NCI-H128 (cell line): Measurements from ENCODE around the gene NHERF1.

Source experiments
- DNase-seq: peaks from one replicate; lab custom pipeline; 2025; ENCODE audit not compliant: unreplicated experiment; lab: John Stamatoyannopoulos, UW

Gene NHERF1

GRCh38 chr17:74748279-74748528 lies 224 bp upstream of the NHERF1 start:
- no peak for DNase-seq

DNA sequence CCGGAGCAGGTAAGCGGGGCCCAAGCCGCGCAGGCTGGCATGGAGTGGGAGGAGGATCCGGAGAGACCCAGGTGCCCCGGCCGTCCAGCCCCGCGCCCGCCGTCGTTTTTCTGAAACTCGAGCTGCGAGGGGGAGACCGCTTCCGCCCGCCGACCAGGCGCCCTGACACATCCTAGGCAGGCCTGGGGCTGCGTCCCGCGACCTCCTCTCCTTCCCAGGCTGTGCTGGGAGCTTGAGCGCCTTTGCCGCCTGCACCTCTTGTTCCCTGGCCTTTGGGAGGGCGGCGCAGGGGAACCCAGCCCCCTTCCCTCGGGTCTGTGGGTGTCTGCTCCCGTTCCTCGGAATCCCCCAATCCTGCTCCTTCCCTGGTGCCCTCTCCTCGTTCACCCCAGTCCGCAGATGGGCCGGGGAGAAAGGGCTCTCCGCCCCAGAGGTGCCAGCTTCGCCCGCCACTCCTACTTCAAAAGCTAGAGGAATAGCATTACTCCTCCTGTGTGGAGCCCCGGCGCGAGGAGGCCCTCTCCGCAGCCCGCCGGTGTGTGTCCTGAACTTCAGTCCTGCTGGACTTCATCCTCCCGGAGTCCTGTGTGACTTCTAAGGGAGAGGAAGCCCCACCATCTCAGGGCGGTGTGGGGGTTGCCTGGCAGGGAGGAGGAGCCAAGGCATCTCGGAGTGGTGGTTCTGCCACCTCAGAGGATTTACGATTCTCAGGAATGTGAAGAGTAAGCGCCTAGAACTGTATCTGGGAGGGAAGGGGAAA lies 1.0 kb downstream of the NHERF1 start:
- DNase-seq, result no peak

- DNase-seq, result no peak
Measured at GRCh38 chr17:74750039-74750326, 1.6 kb downstream of the NHERF1 start.

DNA sequence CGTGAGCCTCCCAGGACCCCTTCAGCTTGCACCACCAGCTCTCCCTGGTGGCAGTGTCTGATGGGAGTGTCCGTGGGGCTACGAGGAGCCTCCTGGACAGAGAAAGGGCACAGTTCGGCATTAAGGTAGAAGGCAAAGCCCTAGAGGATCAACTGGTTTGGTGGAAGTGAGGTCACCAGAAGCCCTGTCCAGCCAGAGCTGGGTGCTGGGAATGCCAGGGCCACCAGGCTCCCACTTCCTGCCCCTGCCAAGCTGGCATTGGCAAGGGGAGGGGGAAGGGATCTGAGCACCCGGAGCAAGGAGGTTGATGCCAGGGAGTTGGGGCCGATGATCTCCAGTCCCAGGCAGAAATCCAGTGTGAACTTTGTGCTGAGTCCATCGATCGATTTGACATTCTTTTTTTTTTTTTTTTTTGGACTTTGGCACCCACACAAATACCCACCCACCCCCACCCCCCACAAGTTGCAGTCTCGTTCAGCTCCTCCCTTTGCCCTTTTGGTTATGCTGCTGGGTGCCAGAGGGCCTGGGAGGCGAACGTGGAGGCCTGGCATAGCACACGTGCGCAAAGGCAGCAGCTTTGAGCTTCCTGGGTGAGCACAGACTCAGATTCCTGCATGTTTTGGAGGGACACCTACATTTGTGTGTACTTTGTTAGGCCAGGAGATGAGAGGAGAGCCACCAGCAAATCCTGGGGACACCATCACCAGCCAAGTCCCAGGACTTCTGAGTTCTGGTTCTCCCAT lies 2.1 kb downstream of the NHERF1 start:
- no peak for DNase-seq

- DNase-seq, result no peak
Measured at GRCh38 chr17:74752415-74752814, 4.0 kb downstream of the NHERF1 start.

DNA sequence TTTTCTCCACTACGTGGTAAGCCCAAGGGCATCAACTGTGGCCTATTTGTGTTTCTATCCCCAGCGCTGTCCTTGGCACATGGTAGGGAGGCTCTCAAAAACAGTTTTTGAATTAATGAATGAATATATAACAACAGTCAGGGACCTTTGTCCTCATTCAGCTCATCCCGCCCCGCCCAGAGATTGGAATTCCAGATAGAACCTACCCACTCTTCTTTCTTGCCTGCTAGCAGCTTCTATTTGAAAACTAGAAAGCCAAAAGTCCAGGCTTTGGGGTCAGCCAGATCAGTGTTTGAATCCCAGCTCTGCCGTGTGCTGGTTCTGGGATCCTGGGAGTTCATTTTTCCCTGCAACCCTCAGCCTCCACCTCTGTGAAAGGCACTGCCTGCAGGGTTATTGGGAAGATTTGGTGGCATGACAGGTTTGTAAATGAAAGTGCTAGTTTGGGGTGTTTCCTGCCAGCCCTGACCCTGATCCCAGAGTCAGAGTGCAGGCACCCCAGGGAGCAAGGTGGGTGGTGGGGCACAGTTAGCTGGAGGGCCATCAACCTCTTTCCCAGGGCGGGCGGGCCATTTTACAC lies 4.5 kb downstream of the NHERF1 start:
- DNase-seq, result no peak

- DNase-seq, result no peak
Measured at GRCh38 chr17:74754832-74755231, 6.4 kb downstream of the NHERF1 start.

DNA sequence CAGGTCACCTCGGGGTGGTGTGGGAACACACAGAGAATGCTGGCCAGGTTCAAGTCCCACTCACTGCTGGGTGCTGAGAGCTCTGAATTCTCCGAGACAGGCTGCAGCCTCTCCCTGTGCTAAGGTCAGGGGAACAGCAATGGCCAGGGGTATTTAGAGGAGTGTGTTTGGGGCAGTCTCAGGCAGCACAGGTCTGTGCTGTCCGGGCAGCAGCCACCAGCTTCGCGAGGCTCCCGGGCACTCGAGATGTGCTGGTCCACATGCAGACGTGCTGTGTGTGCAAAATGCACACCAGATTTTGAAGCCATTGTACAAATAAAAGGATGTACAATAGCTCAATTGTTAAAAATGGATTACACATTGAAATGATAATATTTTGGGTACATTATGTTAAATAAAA lies 7.1 kb downstream of the NHERF1 start:
- no peak for DNase-seq

DNA sequence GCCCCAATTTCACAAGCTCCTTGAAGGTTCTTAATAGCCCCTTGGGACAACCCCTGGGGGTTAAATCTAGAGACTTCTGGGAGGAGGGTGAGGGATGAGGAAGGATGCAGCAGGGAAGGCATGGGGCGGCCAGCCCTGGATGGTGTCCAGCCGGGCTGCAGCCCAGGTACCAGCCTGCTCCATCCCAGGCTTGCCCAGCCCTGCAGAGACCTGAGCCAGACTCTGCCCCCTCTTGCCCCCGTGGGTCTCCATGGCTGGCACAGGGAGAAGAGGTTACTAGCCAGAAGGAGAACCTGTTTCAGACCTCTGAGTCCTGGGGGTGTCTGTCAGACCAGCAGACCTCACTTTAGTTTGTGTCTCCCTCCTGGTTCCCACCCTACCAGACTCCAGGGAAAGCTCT lies 8.5 kb downstream of the NHERF1 start:
- DNase-seq, result no peak

DNA sequence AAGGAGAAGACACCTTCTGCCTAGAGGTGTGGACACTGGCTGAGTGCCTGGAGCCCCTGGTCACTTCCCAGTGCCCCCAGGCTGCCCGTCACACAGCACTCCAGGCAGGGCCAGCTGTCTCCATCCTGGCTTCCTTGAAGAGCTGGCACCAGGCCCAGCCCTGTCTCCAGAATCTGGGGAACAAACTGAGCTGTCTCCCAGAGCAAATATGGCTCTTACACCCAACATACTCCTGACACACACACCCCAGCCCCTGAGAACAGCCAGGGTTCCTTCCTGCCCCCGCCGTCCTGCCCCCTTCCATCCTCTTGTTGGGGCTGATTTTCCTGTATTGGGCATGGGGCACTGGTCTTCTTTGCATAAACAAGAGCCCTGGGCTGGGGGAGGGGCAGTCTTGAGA lies 9.1 kb downstream of the NHERF1 start:
- no peak for DNase-seq

DNA sequence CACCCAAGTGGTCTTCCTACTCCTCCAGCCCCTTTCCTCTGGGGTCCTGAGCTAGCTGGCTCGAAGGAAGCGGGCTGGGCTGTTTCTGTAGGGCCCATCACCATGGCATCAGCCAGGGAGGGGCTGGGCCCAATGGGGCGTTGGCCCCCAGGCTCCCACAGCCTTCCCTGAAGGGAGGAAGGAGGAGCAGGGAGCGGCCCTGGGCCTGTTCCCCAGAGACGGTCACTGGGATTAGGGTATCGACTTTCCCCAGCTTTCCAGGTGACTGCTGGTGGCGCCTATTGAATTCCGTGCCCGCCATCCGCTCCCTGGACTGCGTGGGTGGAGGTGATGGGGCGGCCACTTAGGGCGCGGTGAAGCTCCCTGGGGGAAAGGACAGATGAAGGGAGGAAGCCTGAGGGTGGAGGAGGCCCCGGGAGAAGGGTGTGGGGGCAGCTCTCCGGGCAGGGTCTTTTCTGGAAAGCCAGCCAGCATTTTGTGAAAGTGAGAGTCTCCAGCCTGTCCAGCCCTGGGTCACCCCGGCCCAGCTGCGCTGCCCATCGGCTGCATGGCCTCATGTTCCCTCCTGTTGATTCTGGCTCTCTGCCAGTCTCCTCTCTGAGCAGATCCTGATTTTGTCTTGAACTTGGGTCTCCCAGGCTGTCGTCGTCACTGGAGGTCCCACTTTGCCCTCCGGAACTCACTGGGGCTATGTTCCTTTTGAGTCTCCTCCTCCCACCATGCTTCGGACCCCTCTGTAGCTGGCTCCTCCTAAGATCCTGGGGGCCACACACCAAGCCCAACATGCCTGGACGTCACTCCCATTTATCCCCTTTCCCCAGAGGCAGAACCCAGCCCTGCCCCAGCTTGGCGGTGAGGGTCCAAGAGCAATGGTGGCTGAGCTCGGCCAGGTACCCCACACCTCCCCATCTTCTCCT lies 9.8 kb downstream of the NHERF1 start:
- DNase-seq, result no peak

DNA sequence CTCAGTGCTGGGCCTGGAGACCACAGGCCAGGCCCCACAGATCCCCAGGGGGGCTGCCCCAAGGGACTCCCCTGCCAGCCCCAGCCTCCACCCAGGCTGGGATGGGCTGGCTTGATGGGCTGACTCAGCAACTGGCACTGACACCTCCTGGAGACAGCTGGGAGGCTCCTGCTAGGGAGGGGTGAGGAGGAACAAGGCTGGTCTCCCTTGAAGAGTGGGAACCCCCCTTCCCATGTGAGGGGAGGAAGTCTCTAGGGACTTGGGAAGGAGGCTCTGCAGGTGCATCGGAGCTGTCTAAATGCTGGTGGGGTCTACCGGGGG lies 10.4 kb downstream of the NHERF1 start:
- DNase-seq, result no peak

DNA sequence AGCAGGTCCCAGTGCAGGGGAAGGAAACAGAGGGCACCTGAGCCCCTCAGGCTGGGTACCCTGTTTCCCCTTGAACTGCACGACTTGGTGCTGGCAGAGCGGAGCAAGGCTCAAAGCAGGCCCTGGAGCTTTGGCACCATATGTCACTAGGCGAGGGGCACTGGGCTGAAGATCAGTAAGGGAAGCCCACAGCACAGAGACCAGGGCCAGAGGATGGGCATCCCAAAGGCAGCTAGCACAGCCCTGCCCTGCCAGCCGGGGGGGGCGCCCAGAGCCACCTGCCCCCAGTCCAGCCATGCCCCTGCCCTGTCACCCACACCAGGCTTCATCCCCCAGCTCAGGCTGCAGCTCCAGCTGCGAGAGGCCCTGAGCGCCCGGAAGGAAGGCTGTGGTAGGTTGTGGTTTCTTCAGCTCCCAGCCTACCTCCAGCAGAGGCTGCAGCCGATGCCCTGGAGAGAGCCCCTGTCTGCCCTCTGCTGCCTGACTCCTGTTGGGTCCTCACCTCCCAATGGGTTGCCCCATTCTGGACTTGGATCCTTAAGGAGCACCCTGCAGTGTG lies 10.9 kb downstream of the NHERF1 start:
- DNase-seq, result no peak

- no peak for DNase-seq
Measured at GRCh38 chr17:74759941-74760340, 11.5 kb downstream of the NHERF1 start.

GRCh38 chr17:74760404-74761105 lies 12.1 kb downstream of the NHERF1 start:
- DNase-seq, result no peak

GRCh38 chr17:74761419-74761818 lies 13.0 kb downstream of the NHERF1 start:
- DNase-seq, result no peak

DNA sequence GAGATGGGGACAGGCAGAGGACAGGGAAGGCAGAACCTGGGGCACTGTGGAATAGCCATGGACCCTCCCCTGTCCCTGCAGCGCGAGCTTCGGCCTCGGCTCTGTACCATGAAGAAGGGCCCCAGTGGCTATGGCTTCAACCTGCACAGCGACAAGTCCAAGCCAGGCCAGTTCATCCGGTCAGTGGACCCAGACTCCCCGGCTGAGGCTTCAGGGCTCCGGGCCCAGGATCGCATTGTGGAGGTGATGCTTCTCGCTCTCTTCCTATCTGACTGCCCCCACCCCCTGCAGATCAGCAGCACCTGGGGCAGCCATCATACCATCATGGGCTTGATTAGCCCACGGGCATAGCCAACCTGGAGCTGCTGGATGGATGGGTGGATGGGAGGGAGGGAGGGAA lies 13.5 kb downstream of the NHERF1 start:
- DNase-seq, result no peak

GRCh38 chr17:74763565-74764387 lies 15.3 kb downstream of the NHERF1 start:
- DNase-seq, result no peak

- DNase-seq, result no peak
Measured at GRCh38 chr17:74764751-74765286, 16.4 kb downstream of the NHERF1 start.

GRCh38 chr17:74766413-74766812 lies 18.0 kb downstream of the NHERF1 start:
- no peak for DNase-seq
